Heart right ventricle (tissue), 16 donors: ENCODE measurements around the gene PARK7. TPM values are rescaled to one million over a fixed set of nuclear protein-coding genes. Genes with fewer than 3 reads are reported as not detected.

ENCODE experiments used
- ATAC-seq, 8 donors: fragments of 200-7000 bp; cut with Tn5 transposase; one replicate each; pipeline ENCODE4 v1.9.1; 2020; ENCODE audit warnings: mild to moderate bottlenecking in 8 of 8, moderate library complexity in 8 of 8, moderate number of reproducible peaks in 1 of 8
- DNase-seq, 2 donors: peaks; one replicate each; pipeline ENCODE4 v3.0.0-alpha.2; 2020
- H3K27ac ChIP-seq, 10 donors: fragments of 200-600 bp; sonication (generic) in 2 of 10; one replicate each; pipeline versions ENCODE4 v1.5.0 to v1.8.0; 2020 to 2022; ENCODE audit warnings: mild to moderate bottlenecking in 3 of 10
- H3K27me3 ChIP-seq, 7 donors: fragments of 200-600 bp; one replicate each; pipeline ENCODE4 v1.8.0; 2021 to 2022; ENCODE audit warnings: mild to moderate bottlenecking in 2 of 7
- H3K36me3 ChIP-seq, 9 donors: fragments of 200-600 bp; sonication (generic) in 1 of 9; one replicate each; pipeline versions ENCODE4 v1.5.0 to v1.8.0; 2020 to 2022; ENCODE audit warnings: mild to moderate bottlenecking in 2 of 9
- H3K4me1 ChIP-seq, 9 donors: fragments of 200-600 bp; sonication (generic) in 1 of 9; one replicate each; pipeline versions ENCODE4 v1.5.0 to v1.8.0; 2020 to 2022; ENCODE audit warnings: mild to moderate bottlenecking in 4 of 9
- H3K4me3 ChIP-seq, 10 donors: fragments of 200-600 bp; sonication (generic) in 2 of 10; one replicate each; pipeline versions ENCODE4 v1.5.0 to v1.8.0; 2020 to 2022; ENCODE audit warnings: mild to moderate bottlenecking in 7 of 10, moderate library complexity in 2 of 10
- H3K9me3 ChIP-seq, 11 donors: fragments of 200-600 bp in 10 of 11; sonication (generic) in 2 of 11; one replicate each; pipeline versions ENCODE4 v1.5.0 to v1.8.0; 2013 to 2022; ENCODE audit warnings: mild to moderate bottlenecking in 2 of 11, control low read depth in 1 of 11, moderate library complexity in 1 of 11
- WGBS, 2 donors: extraction: QIAGEN DNeasy Blood & Tissue Kit; methylation state at CpG; one replicate each; pipeline ENCODE4 v1.1.7; 2013; ENCODE audit warnings: inconsistent platforms in 1 of 2; 5-methylcytosine and 5-hydroxymethylcytosine counted together
- intact Hi-C, 10 donors: fragments of 100-400 bp; cut with DNase I; formaldehyde crosslinking; loops; one replicate each; pipeline versions ENCODE4 v1.11.1 to v1.14.2; 2022
- long read RNA-seq, 3 donors: library from polyadenylated mRNA; unstranded; transcript quantifications; one replicate each; pipeline ENCODE4 v2.0.0, GENCODE V29; 2020 to 2021
- polyA plus RNA-seq, 2 donors: library from polyadenylated mRNA; stranded (reverse); fragments of 200-250 nt; gene quantifications; one replicate each; pipeline ENCODE4 v1.2.3, GENCODE V29; 2013
- total RNA-seq, 10 donors: library from RNA; stranded (reverse); fragmentation: NEBNext Ultra II Directional in 3 of 10; extraction: Animal tissue kit (Norgen Biotek cat#: 25700) in 3 of 10; gene quantifications; one replicate each; pipeline versions ENCODE4 v1.2.1 to v1.2.4, GENCODE V29; 2021 to 2023
- TF ChIP-seq, protein P1 (sequence below), 9 donors: fragments of 200-600 bp; sonication (generic) in 2 of 9; IDR thresholded peaks; one replicate each; pipeline versions ENCODE4 v1.5.0 to v1.8.0; 2021 to 2022; ENCODE audit warnings: antibody characterized with exemption in 9 of 9, mild to moderate bottlenecking in 5 of 9, moderate library complexity in 1 of 9
- donor health status: Arrhythmogenic right ventricular cardiomyopathy.
- donor health status: ischemic (EF 13 %, LVEDD 7.1; RV severe dilation, severe dysfunction).
- donor health status: healthy with polysubstance abuse.
- donor health status: DM: no; HTN: yes; CAD: no.
- donor health status: DM: no; HTN: no; CAD: no.
- donor health status: ischemic (EF 25% LVEDD 6.9; RV normal size, moderate dysfunction).
- donor health status: ischemic (EF 25% LVEDD 5.7; RV mildly dilated, moderate dysfunction).
- donor health status: healthy.
- donor health status: DM: yes; HTN: yes; CAD: no.
- donor health status: Ischemic cardiomyopathy.
- donor health status: ischemic (EF 35%, LVEDD 5.7; RV mildly dilated, moderate dysfunction).
- donor health status: nonischemic (EF 11% LVEDD 7.7; RV severe dilation, severe dysfunction).
- donor health status: DM: yes; HTN: yes; CAD: no.
- donor health status: PGD.
- donor health status: ischemic (EF 29% LVEDD 5.4; RV normal size, mild dysfunction).
- donor health status: nonischemic (EF 23%, LVEDD 6.1; RV moderate dilation, normal function).

Gene PARK7
- total RNA-seq, result 100 to 1,000 TPM; 329 to 411 (median 353) TPM
- 100 to 1,000 TPM; 322 to 462 TPM for polyA plus RNA-seq
- long read RNA-seq, donor 1, transcript PARK7-209 (7 exons, 1,088 nt), result minor isoform, 82 of 208 reads
- long read RNA-seq, donor 1, transcript PARK7-201 (7 exons, 949 nt), result major isoform, 94 of 208 reads
- long read RNA-seq, donor 1, partial matches to known transcripts, result 25 of 208 reads
- long read RNA-seq, donor 1, other reads (novel, unspliced or antisense), result 6 of 208 reads
- long read RNA-seq, donor 2, transcript PARK7-201 (7 exons, 949 nt), result minor isoform, 96 of 289 reads
- long read RNA-seq, donor 2, transcript PARK7-209 (7 exons, 1,088 nt), result major isoform, 140 of 289 reads
- long read RNA-seq, donor 2, partial matches to known transcripts, result 46 of 289 reads
- long read RNA-seq, donor 2, other reads (novel, unspliced or antisense), result 7 of 289 reads
- long read RNA-seq, donor 3, transcript PARK7-201 (7 exons, 949 nt), result minor isoform, 54 of 124 reads
- long read RNA-seq, donor 3, transcript PARK7-209 (7 exons, 1,088 nt), result major isoform, 58 of 124 reads
- long read RNA-seq, donor 3, partial matches to known transcripts, result 10 of 124 reads
- long read RNA-seq, donor 3, other reads (novel, unspliced or antisense), result 2 of 124 reads

DNA sequence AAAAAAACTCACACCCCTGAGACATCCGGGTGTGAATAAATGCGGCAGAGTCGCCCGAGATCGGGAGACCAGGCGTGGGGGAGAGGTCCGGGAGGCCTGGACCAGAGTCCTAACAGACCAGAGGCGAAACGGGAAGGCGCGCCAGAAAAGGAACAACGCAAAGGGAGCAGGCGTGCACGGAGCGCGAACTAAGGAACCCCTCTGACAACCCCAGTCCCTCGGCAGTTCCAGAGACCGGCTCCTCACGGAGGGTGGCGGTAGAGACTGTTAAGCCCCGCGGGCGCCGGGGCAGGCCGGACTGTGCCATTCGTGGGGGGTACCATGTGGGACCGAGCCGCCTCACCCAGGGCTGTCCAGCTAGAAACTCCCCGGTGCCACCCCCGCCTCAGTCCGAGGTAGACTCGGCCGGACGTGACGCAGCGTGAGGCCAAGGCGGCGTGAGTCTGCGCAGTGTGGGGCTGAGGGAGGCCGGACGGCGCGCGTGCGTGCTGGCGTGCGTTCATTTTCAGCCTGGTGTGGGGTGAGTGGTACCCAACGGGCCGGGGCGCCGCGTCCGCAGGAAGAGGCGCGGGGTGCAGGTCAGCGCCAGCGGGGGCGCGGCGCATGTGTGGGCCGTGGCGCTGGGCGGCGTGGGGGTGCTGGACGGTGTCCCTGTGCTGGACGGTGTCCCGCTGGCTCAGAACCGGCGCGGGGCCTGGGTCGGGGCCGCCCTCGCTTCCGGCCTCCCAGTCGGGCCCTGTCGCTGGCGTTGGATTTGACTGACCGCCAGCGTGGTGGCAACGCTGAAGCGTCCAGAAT lies at the start of gene PARK7:
Gene PARK7, plus strand, starts transcription at position 496 of the 798 bp plus-strand sequence. CDS start 1,075 bp downstream, outside the sequence.
- H3K9me3 ChIP-seq, result no peaks in the 10 kb centered on the region
- TF ChIP-seq, protein P1, sequence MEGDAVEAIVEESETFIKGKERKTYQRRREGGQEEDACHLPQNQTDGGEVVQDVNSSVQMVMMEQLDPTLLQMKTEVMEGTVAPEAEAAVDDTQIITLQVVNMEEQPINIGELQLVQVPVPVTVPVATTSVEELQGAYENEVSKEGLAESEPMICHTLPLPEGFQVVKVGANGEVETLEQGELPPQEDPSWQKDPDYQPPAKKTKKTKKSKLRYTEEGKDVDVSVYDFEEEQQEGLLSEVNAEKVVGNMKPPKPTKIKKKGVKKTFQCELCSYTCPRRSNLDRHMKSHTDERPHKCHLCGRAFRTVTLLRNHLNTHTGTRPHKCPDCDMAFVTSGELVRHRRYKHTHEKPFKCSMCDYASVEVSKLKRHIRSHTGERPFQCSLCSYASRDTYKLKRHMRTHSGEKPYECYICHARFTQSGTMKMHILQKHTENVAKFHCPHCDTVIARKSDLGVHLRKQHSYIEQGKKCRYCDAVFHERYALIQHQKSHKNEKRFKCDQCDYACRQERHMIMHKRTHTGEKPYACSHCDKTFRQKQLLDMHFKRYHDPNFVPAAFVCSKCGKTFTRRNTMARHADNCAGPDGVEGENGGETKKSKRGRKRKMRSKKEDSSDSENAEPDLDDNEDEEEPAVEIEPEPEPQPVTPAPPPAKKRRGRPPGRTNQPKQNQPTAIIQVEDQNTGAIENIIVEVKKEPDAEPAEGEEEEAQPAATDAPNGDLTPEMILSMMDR (IDR thresholded peaks at IDR 0.05), result peak in 8 of 9 donors; percentile 27 to 66 (median 52)
- peak; percentile 96 to 98 (median 98) for ATAC-seq
- peaks cover 3 to 49% (median 34%) of the 10 kb centered on the region in 9 donors for H3K4me1 ChIP-seq
- H3K36me3 ChIP-seq, result peaks cover 0 to 37% (median 23%) of the 10 kb centered on the region in 9 donors
- H3K27me3 ChIP-seq, result no peaks in the 10 kb centered on the region
- peak; percentile 99 to 100 for DNase-seq
- H3K27ac ChIP-seq, result peak within 1 kb of the TSS; percentile 89 to 98 (median 93)
- H3K4me3 ChIP-seq, result peak within 1 kb of the TSS; percentile 50 to 92 (median 76)
- WGBS, 2 donors, result 0% methylated on average over 80 to 81 of the region's 81 CpGs
- intact Hi-C loops, result no loop called here

DNA sequence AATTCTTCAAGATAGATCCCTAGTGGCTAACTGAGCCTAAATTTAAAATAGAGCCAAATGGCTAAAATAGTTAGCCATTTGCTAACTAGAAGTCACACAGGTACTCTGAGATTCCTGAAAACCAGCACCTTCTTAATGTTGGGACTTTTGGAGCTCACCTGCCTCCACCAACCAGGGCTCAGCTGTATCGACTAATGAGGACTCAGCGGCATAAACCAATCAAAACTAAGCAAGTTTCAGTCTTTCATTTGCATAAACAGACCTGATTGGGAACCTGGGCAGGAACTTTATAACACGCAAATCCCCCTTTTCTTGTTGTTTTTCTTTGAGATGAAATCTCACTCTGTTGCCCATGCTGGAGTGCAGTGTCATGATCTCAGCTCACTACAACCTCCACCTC lies 49.4 kb upstream of the PARK7 start:
- ATAC-seq (no peak), DNase-seq (no peak)
- TF ChIP-seq, protein P1 (IDR thresholded peaks at IDR 0.05), result no peak
- Histone ChIP-seq H3K9me3 (no peaks in the 10 kb centered on the region), H3K4me1 (peaks cover 0 to 9% (median 0%) of the 10 kb centered on the region in 9 donors), H3K27me3 (peaks cover 0 to 23% (median 11%) of the 10 kb centered on the region in 7 donors), H3K36me3 (no peaks in the 10 kb centered on the region), H3K27ac (no peak overlapping the region), H3K4me3 (no peak overlapping the region)
- intact Hi-C loops, result no loop called here
- WGBS, 2 donors, result 77 to 86% methylated on average over 3 of the region's 3 CpGs

DNA sequence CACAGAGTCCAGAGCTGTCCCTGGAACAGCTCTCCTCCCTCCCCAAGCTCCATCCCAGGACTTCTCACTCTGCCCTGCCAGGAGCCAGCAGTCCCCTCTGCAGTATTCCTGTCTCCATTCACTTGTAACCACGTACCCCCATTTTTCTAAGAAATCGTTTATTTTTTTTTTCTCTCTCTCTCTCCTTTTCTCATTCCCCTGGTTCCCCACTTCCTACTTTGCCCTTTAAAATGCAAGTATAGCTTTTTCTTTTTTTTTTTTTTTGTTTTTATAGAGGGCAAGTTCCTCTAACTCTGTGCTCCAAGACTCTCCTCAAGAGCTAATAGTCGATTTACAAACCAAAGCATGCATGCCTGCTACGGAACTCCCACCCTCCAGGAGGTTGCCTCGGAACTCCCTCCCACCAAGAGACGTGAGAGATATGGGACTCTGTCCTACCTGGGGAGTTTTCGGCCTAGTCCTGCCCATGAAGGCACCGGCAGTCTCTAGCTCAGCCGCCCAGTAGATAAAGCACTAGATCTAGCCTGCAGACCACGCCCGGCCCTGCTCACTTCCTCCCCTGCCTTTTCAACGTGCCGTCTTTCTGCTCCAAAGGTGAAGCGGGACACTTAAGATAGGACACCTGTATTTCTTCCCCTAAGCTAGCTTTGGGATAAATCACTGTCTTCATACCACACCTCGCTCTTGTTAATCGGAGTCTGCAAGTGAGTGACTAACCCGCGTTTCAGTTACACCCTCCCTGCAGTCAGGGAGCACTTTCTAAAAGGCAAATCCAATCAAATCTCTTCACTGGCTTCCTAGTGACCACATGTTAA lies 48.6 kb upstream of the PARK7 start:
- Histone ChIP-seq H3K27ac (no peak overlapping the region), H3K36me3 (no peaks in the 10 kb centered on the region), H3K9me3 (no peaks in the 10 kb centered on the region), H3K4me1 (peaks cover 0 to 9% (median 0%) of the 10 kb centered on the region in 9 donors), H3K4me3 (peak overlapping the region in 1 of 10 donors; percentile 18), H3K27me3 (peaks cover 0 to 26% (median 11%) of the 10 kb centered on the region in 7 donors)
- 35 to 53% methylated on average over 18 of the region's 18 CpGs for WGBS, 2 donors
- TF ChIP-seq, protein P1 (IDR thresholded peaks at IDR 0.05), result no peak
- intact Hi-C loops, result no loop called here
- ATAC-seq, result peak in 1 of 8 donors; percentile 35
- DNase-seq, result no peak
